Measurements from ENCODE around the gene ERBB4.

Gene ERBB4

GRCh38 chr2:211671977-211672376 is 866.6 kb downstream of the ERBB4 start:
- DNase-seq, result no peak
- Histone ChIP-seq H3K4me1 (ENCODE audit: low read length) (no peaks in the 10 kb centered on the region), H3K4me3 (ENCODE audit: low read length) (no peak overlapping the region), H3K9me2 (replicated peaks; ENCODE audit: insufficient read depth, low read length) (no peaks in the 10 kb centered on the region), H3K36me3 (replicated peaks; ENCODE audit: insufficient read depth, low read length) (no peaks in the 10 kb centered on the region), H3K4me2 (ENCODE audit: low read depth, low read length) (no peak overlapping the region), H3K27me3 (replicated peaks; ENCODE audit: insufficient read depth, low read length) (no peaks in the 10 kb centered on the region), H3K79me2 (ENCODE audit: low read length) (no peaks in the 10 kb centered on the region), H3F3A (ENCODE audit: insufficient read depth, low read length) (no peaks in the 10 kb centered on the region), H3K9ac (ENCODE audit: low read length) (no peak overlapping the region), H2AFZ (ENCODE audit: low read length) (no peak overlapping the region), H4K20me1 (ENCODE audit: insufficient read depth, low read length) (no peaks in the 10 kb centered on the region), H3K9me3 (replicated peaks; ENCODE audit: insufficient read depth, low read length) (no peaks in the 10 kb centered on the region), H3K27ac (ENCODE audit: low read length) (no peak overlapping the region)
- TF ChIP-seq CTCF (IDR thresholded peaks at IDR 0.05; ENCODE audit: low read length) (no peak), EZH2 (optimal IDR thresholded peaks at IDR 0.05; ENCODE audit: low read depth, low read length) (no peak), EZH2phosphoT487 (IDR thresholded peaks at IDR 0.05; ENCODE audit: low read length) (no peak)

DNA sequence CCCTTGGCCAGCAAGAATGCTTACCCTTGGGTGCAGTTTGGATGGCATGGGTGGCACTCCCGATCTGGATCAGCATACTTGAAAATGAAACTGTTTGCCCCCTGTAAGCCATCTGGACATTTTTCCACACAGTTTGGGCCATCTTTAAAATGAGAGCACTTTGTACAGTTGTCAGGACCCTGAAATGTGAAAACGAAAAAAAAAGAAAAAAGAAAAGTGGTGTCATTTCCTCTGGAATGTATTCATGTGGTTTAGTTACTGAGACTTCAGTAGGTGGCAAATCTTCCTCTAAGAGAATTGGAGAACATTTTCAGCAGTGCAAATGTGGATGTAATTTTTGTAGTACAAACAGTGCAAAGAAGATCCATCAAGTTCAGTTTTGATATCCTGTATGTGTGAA is 873.3 kb downstream of the ERBB4 start:
- peak; percentile 56 for DNase-seq
- Histone ChIP-seq H3K36me3 (replicated peaks; ENCODE audit: insufficient read depth, low read length) (no peaks in the 10 kb centered on the region), H3K27ac (ENCODE audit: low read length) (peak overlapping the region; percentile 12; the same call in 1 of the 2 replicates), H4K20me1 (ENCODE audit: insufficient read depth, low read length) (no peaks in the 10 kb centered on the region), H3K4me1 (ENCODE audit: low read length) (peaks cover 10% of the 10 kb centered on the region; the same call in 1 of the 2 replicates), H3K4me3 (ENCODE audit: low read length) (no peak overlapping the region), H2AFZ (ENCODE audit: low read length) (no peak overlapping the region), H3K9ac (ENCODE audit: low read length) (no peak overlapping the region), H3K9me2 (replicated peaks; ENCODE audit: insufficient read depth, low read length) (no peaks in the 10 kb centered on the region), H3K27me3 (replicated peaks; ENCODE audit: insufficient read depth, low read length) (no peaks in the 10 kb centered on the region), H3K79me2 (ENCODE audit: low read length) (no peaks in the 10 kb centered on the region), H3F3A (ENCODE audit: insufficient read depth, low read length) (peaks cover 6% of the 10 kb centered on the region), H3K4me2 (ENCODE audit: low read depth, low read length) (peak overlapping the region; percentile 13; the same call in 1 of the 2 replicates), H3K9me3 (replicated peaks; ENCODE audit: insufficient read depth, low read length) (no peaks in the 10 kb centered on the region)
- TF ChIP-seq CTCF (IDR thresholded peaks at IDR 0.05; ENCODE audit: low read length) (no peak), EZH2 (optimal IDR thresholded peaks at IDR 0.05; ENCODE audit: low read depth, low read length) (no peak), EZH2phosphoT487 (IDR thresholded peaks at IDR 0.05; ENCODE audit: low read length) (no peak)

GRCh38 chr2:211664321-211664720 is 874.3 kb downstream of the ERBB4 start:
- Histone ChIP-seq H3K9me3 (replicated peaks; ENCODE audit: insufficient read depth, low read length) (no peaks in the 10 kb centered on the region), H3F3A (ENCODE audit: insufficient read depth, low read length) (peaks cover 6% of the 10 kb centered on the region), H3K9me2 (replicated peaks; ENCODE audit: insufficient read depth, low read length) (no peaks in the 10 kb centered on the region), H3K27ac (ENCODE audit: low read length) (no peak overlapping the region), H4K20me1 (ENCODE audit: insufficient read depth, low read length) (no peaks in the 10 kb centered on the region), H3K9ac (ENCODE audit: low read length) (no peak overlapping the region), H3K4me1 (ENCODE audit: low read length) (peaks cover 10% of the 10 kb centered on the region; the same call in 1 of the 2 replicates), H3K4me2 (ENCODE audit: low read depth, low read length) (no peak overlapping the region), H3K27me3 (replicated peaks; ENCODE audit: insufficient read depth, low read length) (no peaks in the 10 kb centered on the region), H3K79me2 (ENCODE audit: low read length) (no peaks in the 10 kb centered on the region), H3K36me3 (replicated peaks; ENCODE audit: insufficient read depth, low read length) (no peaks in the 10 kb centered on the region), H2AFZ (ENCODE audit: low read length) (no peak overlapping the region), H3K4me3 (ENCODE audit: low read length) (no peak overlapping the region)
- DNase-seq, result no peak
- TF ChIP-seq EZH2 (optimal IDR thresholded peaks at IDR 0.05; ENCODE audit: low read depth, low read length), result no peak
- TF ChIP-seq EZH2phosphoT487 (IDR thresholded peaks at IDR 0.05; ENCODE audit: low read length), result no peak
- TF ChIP-seq CTCF (IDR thresholded peaks at IDR 0.05; ENCODE audit: low read length), result no peak

All from MM.1S (cell line).